Epithelial cell of proximal tubule (primary cell): ENCODE data around the gene SCAMP5. TPM values are rescaled to one million over a fixed set of nuclear protein-coding genes. Genes with fewer than 3 reads are reported as not detected.

ENCODE experiments used
- DNase-seq: peaks from one replicate; pipeline ENCODE4 v3.0.0-alpha.2; 2011; ENCODE audit warnings: low read depth
- H3K4me3 ChIP-seq: 2 replicates; pipeline ENCODE4 v1.5.1; 2011; ENCODE audit warnings: low read depth, mild to moderate bottlenecking, low read length
- total RNA-seq: library from RNA; depleted of rRNA; stranded (reverse); fragments of >200 nt; gene quantifications from 2 replicates; pipeline ENCODE4 v1.2.3, GENCODE V29; 2015
- TF ChIP-seq, protein P1 (sequence below): conservative IDR thresholded peaks from 2 replicates; pipeline ENCODE4 v1.5.1; 2012; ENCODE audit warnings: low read depth, mild to moderate bottlenecking, low read length

The SCAMP5 gene
- total RNA-seq, 1 donor from 2014 or later, result 4.7 TPM

- no peak for DNase-seq
Measured at GRCh38 chr15:75058127-75058905, 63.0 kb downstream of the SCAMP5 start.

DNA sequence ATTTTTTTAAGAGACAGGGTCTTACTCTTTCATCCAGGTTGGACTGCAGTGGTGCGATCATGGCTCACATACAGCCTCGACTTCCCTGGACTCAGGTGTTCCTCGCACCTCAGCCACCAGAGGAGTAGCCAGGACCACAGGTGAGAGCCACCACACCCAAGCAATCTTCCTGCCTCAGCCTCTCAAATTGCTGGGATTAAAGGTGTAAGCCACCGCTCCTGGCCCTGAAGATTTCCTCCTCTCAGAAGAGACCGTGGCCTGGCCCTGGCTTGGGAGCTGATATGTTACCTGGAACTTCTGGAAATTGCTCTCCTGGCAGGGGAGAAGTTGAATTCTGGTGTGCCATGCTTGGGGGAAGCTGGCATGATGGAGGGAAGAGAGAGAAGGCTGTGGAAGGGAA is 64.2 kb downstream of the SCAMP5 start:
- no peak for DNase-seq
- H3K4me3 ChIP-seq, result no peak overlapping the region
- TF ChIP-seq, protein P1, sequence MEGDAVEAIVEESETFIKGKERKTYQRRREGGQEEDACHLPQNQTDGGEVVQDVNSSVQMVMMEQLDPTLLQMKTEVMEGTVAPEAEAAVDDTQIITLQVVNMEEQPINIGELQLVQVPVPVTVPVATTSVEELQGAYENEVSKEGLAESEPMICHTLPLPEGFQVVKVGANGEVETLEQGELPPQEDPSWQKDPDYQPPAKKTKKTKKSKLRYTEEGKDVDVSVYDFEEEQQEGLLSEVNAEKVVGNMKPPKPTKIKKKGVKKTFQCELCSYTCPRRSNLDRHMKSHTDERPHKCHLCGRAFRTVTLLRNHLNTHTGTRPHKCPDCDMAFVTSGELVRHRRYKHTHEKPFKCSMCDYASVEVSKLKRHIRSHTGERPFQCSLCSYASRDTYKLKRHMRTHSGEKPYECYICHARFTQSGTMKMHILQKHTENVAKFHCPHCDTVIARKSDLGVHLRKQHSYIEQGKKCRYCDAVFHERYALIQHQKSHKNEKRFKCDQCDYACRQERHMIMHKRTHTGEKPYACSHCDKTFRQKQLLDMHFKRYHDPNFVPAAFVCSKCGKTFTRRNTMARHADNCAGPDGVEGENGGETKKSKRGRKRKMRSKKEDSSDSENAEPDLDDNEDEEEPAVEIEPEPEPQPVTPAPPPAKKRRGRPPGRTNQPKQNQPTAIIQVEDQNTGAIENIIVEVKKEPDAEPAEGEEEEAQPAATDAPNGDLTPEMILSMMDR, result no peak

More at GRCh38 chr15:75058127-75058905, 63.0 kb downstream of the SCAMP5 start:
- no peak overlapping the region for H3K4me3 ChIP-seq
- TF ChIP-seq, protein P1, result no peak

DNA sequence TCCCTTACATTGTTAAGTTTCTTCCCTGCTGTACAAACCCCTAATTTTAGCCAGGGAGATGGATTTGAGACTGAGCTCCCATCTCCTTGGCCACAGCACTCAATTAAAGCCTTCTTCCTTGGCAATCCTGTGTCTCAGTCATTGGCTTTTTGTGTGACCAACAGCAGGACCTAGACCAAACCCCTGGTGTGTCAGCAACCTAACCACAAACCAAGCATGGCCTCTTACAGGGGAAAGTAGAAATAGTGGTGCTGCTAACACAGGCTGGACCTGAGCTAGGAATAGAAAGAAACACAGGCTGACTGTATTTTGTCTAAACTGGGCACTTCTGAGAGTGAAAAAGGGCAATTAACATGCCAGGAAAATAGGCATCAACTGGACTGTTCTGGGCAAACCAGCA is 65.9 kb downstream of the SCAMP5 start:
- no peak overlapping the region for H3K4me3 ChIP-seq
- DNase-seq, result no peak
- TF ChIP-seq, protein P1, result no peak

DNA sequence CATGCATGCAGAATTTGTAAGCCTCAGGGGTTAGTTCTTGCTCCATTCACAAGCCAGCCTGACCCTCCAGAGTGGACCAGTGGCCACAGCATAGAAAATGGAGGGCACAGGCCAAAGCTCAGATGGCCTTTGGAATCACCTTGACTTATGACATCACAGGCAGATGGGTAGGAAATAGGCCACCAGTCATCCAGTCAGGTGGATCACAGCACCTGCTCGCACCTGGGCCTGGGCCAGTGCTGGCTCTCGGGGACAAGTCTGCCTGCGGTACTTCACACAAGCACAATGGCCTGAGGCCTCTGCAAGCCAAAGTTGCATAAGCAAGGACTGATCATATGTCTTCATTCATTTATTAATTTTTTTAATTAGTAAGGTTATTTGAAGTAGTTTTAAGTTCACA is 67.3 kb downstream of the SCAMP5 start:
- TF ChIP-seq, protein P1, result no peak
- no peak for DNase-seq
- H3K4me3 ChIP-seq, result no peak overlapping the region

DNA sequence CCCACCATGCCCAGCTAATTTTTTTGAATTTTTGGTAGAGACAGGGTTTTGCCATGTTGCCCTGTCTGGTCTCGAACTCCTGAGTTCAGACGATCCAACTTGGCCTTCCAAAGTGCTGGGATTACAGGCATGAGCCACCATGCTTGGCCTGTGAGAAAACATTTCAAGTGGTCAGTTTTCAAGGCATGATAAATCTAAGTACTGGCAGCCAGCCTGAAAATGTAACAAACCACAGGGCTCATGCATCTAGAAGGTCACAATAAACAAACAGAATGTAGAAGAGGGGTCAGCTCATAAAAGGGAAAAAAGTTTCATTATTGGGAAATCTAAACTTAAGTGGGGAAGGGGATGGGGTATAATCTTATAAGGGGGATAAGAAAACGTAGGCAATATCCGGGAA is 68.0 kb downstream of the SCAMP5 start:
- TF ChIP-seq, protein P1, result no peak
- no peak for DNase-seq

GRCh38 chr15:75063889-75064288 is 68.5 kb downstream of the SCAMP5 start:
- TF ChIP-seq, protein P1, result no peak
- DNase-seq, result no peak
- H3K4me3 ChIP-seq, result no peak overlapping the region

More for the DNA sequence above, 68.0 kb downstream of the SCAMP5 start:
- no peak overlapping the region for H3K4me3 ChIP-seq

DNA sequence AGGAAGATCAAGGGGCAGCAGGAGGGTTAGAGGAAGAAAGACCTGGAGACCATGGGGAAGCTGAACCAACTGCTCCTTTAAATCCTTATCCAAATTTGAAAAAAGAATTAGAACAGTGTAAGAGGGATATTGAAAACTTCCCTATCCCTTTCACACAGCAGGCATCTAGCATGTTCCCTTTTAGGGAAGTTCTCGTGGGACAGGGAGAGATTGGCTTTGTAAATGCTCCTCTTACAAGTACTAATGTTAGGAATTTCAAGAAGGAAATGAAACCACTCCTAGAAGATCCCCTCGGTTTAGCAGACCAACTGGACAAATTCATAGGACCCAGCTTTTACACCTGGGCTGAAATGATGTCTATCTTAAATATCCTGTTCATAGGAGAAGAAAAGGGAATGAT is 69.5 kb downstream of the SCAMP5 start:
- no peak for DNase-seq
- H3K4me3 ChIP-seq, result no peak overlapping the region
- TF ChIP-seq, protein P1, result no peak
